ENCODE results near the gene UTP4.

DNA sequence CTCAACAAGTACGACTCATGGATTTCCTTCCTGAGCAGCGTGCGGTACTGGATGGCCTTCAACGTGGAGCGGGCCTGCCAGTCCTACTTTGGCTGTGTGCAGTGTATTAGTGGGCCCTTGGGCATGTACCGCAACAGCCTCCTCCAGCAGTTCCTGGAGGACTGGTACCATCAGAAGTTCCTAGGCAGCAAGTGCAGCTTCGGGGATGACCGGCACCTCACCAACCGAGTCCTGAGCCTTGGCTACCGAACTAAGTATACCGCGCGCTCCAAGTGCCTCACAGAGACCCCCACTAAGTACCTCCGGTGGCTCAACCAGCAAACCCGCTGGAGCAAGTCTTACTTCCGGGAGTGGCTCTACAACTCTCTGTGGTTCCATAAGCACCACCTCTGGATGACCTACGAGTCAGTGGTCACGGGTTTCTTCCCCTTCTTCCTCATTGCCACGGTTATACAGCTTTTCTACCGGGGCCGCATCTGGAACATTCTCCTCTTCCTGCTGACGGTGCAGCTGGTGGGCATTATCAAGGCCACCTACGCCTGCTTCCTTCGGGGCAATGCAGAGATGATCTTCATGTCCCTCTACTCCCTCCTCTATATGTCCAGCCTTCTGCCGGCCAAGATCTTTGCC is 18.0 kb upstream of the UTP4 start:
- no peak for TF ChIP-seq SIRT6 (IDR thresholded peaks at IDR 0.05; ENCODE audit: low read length)
- no peak for TF ChIP-seq RFX5 (IDR thresholded peaks at IDR 0.05; ENCODE audit: borderline replicate concordance, low read depth, low read length)
- TF ChIP-seq, protein P1, sequence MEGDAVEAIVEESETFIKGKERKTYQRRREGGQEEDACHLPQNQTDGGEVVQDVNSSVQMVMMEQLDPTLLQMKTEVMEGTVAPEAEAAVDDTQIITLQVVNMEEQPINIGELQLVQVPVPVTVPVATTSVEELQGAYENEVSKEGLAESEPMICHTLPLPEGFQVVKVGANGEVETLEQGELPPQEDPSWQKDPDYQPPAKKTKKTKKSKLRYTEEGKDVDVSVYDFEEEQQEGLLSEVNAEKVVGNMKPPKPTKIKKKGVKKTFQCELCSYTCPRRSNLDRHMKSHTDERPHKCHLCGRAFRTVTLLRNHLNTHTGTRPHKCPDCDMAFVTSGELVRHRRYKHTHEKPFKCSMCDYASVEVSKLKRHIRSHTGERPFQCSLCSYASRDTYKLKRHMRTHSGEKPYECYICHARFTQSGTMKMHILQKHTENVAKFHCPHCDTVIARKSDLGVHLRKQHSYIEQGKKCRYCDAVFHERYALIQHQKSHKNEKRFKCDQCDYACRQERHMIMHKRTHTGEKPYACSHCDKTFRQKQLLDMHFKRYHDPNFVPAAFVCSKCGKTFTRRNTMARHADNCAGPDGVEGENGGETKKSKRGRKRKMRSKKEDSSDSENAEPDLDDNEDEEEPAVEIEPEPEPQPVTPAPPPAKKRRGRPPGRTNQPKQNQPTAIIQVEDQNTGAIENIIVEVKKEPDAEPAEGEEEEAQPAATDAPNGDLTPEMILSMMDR (IDR thresholded peaks at IDR 0.05; ENCODE audit: control extremely low read depth in 1 of 3, insufficient read depth in 1 of 3, low read depth in 1 of 3, low read length in 3 of 3), result no peak
- TF ChIP-seq, protein P2, sequence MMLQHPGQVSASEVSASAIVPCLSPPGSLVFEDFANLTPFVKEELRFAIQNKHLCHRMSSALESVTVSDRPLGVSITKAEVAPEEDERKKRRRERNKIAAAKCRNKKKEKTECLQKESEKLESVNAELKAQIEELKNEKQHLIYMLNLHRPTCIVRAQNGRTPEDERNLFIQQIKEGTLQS (IDR thresholded peaks at IDR 0.05; ENCODE audit: insufficient read depth, low read depth, low read length), result no peak
- no peak for TF ChIP-seq TCF12 (IDR thresholded peaks at IDR 0.05; ENCODE audit: low read depth, low read length)
- TF ChIP-seq EZH2 (IDR thresholded peaks at IDR 0.05; ENCODE audit: low read depth, low read length, severe bottlenecking), result no peak
- TF ChIP-seq KDM1A (IDR thresholded peaks at IDR 0.05; ENCODE audit: borderline replicate concordance, low read length), result no peak
- no peak for TF ChIP-seq RAD21 (IDR thresholded peaks at IDR 0.05 in 1 of 2, conservative IDR thresholded peaks at IDR 0.05 in 1 of 2; ENCODE audit: low read depth in 2 of 2, low read length in 2 of 2)
- no peak for TF ChIP-seq CHD1 (IDR thresholded peaks at IDR 0.05; ENCODE audit: low read depth, low read length)
- no peak for TF ChIP-seq TAF1 (IDR thresholded peaks at IDR 0.05; ENCODE audit: low read depth, low read length)
- no peak for TF ChIP-seq EP300 (IDR thresholded peaks at IDR 0.05; ENCODE audit: borderline replicate concordance in 1 of 2, low read depth in 2 of 2, low read length in 2 of 2)

Data from H1 (cell line).